Suprapubic skin (tissue), 4 donors: ENCODE results near the gene MGAT3. TPM values are rescaled to one million over a fixed set of nuclear protein-coding genes. Genes with fewer than 3 reads are reported as not detected.

Experiments used
- DNase-seq, 2 donors: peaks; one replicate each; pipeline ENCODE4 v3.0.0-alpha.2; 2019; ENCODE audit warnings: low spot score in 2 of 2
- H3K27ac ChIP-seq: fragments of 200-600 bp; sonication (generic); one replicate; pipeline ENCODE4 v1.5.1; 2019
- H3K27me3 ChIP-seq: fragments of 200-600 bp; sonication (generic); one replicate; pipeline ENCODE4 v1.5.1; 2019
- H3K36me3 ChIP-seq: fragments of 200-600 bp; sonication (generic); one replicate; pipeline ENCODE4 v1.5.1; 2019
- H3K4me1 ChIP-seq: fragments of 200-600 bp; sonication (generic); one replicate; pipeline ENCODE4 v1.5.1; 2019
- H3K4me3 ChIP-seq: fragments of 200-600 bp; sonication (generic); one replicate; pipeline ENCODE4 v1.5.1; 2019; ENCODE audit warnings: mild to moderate bottlenecking
- H3K9me3 ChIP-seq: fragments of 200-600 bp; sonication (generic); one replicate; pipeline ENCODE4 v1.5.1; 2019
- EP300 ChIP-seq: sonication (generic); formaldehyde crosslinking; IDR thresholded peaks from one replicate; pipeline ENCODE4 v1.6.1; 2017; ENCODE audit warnings: antibody characterized with exemption
- POLR2A ChIP-seq, 2 donors: fragments of 450-650 bp; IDR thresholded peaks; one replicate each; pipeline ENCODE4 v1.6.1; 2017; ENCODE audit warnings: antibody characterized with exemption in 2 of 2, mild to moderate bottlenecking in 2 of 2, moderate library complexity in 2 of 2
- POLR2AphosphoS5 ChIP-seq, 3 donors: sonication (generic); formaldehyde crosslinking; IDR thresholded peaks; one replicate each; pipeline ENCODE4 v1.6.1; 2017; ENCODE audit warnings: antibody characterized with exemption in 3 of 3
- WGBS: methylation state at CpG from one replicate; pipeline ENCODE4 v1.1.5; 2018; 5-methylcytosine and 5-hydroxymethylcytosine counted together
- total RNA-seq, 4 donors: library from RNA; depleted of rRNA; stranded (reverse); fragments of >200 nt; gene quantifications; one replicate each; pipeline ENCODE4 v1.1.0, GENCODE V29; 2016
- TF ChIP-seq, protein P1 (sequence below), 2 donors: fragments of 200-600 bp in 1 of 2; fragments of 450-650 bp in 1 of 2; sonication (generic) in 1 of 2; IDR thresholded peaks; one replicate each; pipeline ENCODE4 v1.5.1; 2016 to 2019; ENCODE audit warnings: antibody characterized with exemption in 2 of 2, mild to moderate bottlenecking in 1 of 2, moderate library complexity in 1 of 2

Gene MGAT3
- total RNA-seq, 4 donors from 2014 or later = 2.2 to 3.7 (median 3.0) TPM

- peaks cover 9% of the 10 kb centered on the region for H3K36me3 ChIP-seq
- H3K9me3 ChIP-seq = no peaks in the 10 kb centered on the region
- WGBS = 32% methylated on average over 12 of the region's 16 CpGs
- no peak overlapping the region for H3K27ac ChIP-seq
- peak overlapping the region; percentile 20 for H3K4me3 ChIP-seq
- no peak for DNase-seq
- TF ChIP-seq POLR2AphosphoS5 (IDR thresholded peaks at IDR 0.05) (no peak), EP300 (no peak), POLR2A (IDR thresholded peaks at IDR 0.05) (no peak)
- TF ChIP-seq, protein P1, sequence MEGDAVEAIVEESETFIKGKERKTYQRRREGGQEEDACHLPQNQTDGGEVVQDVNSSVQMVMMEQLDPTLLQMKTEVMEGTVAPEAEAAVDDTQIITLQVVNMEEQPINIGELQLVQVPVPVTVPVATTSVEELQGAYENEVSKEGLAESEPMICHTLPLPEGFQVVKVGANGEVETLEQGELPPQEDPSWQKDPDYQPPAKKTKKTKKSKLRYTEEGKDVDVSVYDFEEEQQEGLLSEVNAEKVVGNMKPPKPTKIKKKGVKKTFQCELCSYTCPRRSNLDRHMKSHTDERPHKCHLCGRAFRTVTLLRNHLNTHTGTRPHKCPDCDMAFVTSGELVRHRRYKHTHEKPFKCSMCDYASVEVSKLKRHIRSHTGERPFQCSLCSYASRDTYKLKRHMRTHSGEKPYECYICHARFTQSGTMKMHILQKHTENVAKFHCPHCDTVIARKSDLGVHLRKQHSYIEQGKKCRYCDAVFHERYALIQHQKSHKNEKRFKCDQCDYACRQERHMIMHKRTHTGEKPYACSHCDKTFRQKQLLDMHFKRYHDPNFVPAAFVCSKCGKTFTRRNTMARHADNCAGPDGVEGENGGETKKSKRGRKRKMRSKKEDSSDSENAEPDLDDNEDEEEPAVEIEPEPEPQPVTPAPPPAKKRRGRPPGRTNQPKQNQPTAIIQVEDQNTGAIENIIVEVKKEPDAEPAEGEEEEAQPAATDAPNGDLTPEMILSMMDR (IDR thresholded peaks at IDR 0.05) = no peak
- H3K4me1 ChIP-seq = peaks cover 14% of the 10 kb centered on the region
- no peaks in the 10 kb centered on the region for H3K27me3 ChIP-seq
Observed at GRCh38 chr22:39437791-39438704, 18.8 kb upstream of the MGAT3 start.

DNA sequence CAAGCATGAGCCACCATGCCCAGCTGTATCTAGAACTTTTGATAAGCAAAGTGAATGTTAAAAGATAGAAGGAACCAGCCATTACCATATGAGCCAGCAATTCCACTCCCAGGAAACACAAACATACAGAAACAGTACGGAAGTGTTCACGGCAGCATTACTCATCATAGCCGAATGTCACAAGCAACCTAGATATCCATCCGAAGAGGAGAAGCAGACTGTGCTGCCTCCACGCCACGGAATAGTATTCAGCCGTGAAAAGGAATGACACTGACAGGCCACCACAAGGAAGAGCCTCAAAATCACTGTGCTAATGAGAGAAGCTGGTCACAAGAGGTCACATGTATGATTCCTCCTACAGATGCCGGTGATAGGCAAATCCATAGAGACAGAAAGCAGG, 17.6 kb upstream of the MGAT3 start:
- WGBS = 65% methylated on average over 8 of the region's 8 CpGs
- Histone ChIP-seq H3K27me3 (no peaks in the 10 kb centered on the region), H3K36me3 (peaks cover 4% of the 10 kb centered on the region), H3K4me1 (peaks cover 14% of the 10 kb centered on the region), H3K9me3 (no peaks in the 10 kb centered on the region), H3K4me3 (no peak overlapping the region), H3K27ac (no peak overlapping the region)
- DNase-seq = no peak
- TF ChIP-seq POLR2A (IDR thresholded peaks at IDR 0.05) = no peak
- TF ChIP-seq, protein P1 (IDR thresholded peaks at IDR 0.05) = no peak
- no peak for TF ChIP-seq POLR2AphosphoS5 (IDR thresholded peaks at IDR 0.05)
- no peak for TF ChIP-seq EP300

DNA sequence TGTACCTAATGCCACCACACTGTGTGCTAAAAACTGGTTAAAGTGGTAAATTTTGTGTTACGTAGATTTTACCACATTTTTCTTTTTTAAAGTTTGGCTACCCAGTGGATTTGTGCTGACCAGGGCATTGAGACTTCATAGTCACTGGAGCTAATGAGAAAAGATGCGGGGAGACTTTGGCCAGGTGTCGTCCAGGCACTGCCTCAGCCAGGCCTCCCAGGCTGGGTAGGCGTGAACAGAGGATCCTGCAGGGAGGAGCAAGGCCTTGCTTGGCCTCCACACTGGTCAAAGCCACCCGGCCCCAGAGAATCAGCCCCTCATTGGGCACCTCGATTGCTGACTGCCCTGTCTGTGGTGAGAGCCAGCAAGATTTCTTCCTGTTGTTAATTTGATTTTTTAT, 13.4 kb upstream of the MGAT3 start:
- H3K27me3 ChIP-seq = no peaks in the 10 kb centered on the region
- TF ChIP-seq, protein P1 (IDR thresholded peaks at IDR 0.05) = no peak
- TF ChIP-seq POLR2AphosphoS5 (IDR thresholded peaks at IDR 0.05) (no peak), POLR2A (IDR thresholded peaks at IDR 0.05) (no peak), EP300 (no peak)
- no peak overlapping the region for H3K4me3 ChIP-seq
- no peaks in the 10 kb centered on the region for H3K36me3 ChIP-seq
- no peak for DNase-seq
- H3K27ac ChIP-seq = no peak overlapping the region
- H3K4me1 ChIP-seq = peaks cover 22% of the 10 kb centered on the region
- no peaks in the 10 kb centered on the region for H3K9me3 ChIP-seq
- WGBS = 98% methylated on average over 6 of the region's 6 CpGs

GRCh38 chr22:39444247-39444800, 12.5 kb upstream of the MGAT3 start:
- no peaks in the 10 kb centered on the region for H3K27me3 ChIP-seq
- 62% methylated on average over 7 of the region's 7 CpGs for WGBS
- TF ChIP-seq, protein P1 (IDR thresholded peaks at IDR 0.05) = no peak
- TF ChIP-seq EP300 = no peak
- no peak for TF ChIP-seq POLR2A (IDR thresholded peaks at IDR 0.05)
- TF ChIP-seq POLR2AphosphoS5 (IDR thresholded peaks at IDR 0.05) = no peak
- no peaks in the 10 kb centered on the region for H3K36me3 ChIP-seq
- no peak for DNase-seq
- H3K9me3 ChIP-seq = no peaks in the 10 kb centered on the region
- peaks cover 31% of the 10 kb centered on the region for H3K4me1 ChIP-seq
- H3K27ac ChIP-seq = no peak overlapping the region
- H3K4me3 ChIP-seq = no peak overlapping the region

GRCh38 chr22:39444937-39445465, 11.8 kb upstream of the MGAT3 start:
- WGBS = 80% methylated on average over 6 of the region's 11 CpGs
- H3K27me3 ChIP-seq = no peaks in the 10 kb centered on the region
- TF ChIP-seq POLR2AphosphoS5 (IDR thresholded peaks at IDR 0.05) = no peak
- no peak for TF ChIP-seq POLR2A (IDR thresholded peaks at IDR 0.05)
- no peak for TF ChIP-seq EP300
- TF ChIP-seq, protein P1 (IDR thresholded peaks at IDR 0.05) = no peak

More at GRCh38 chr22:39444937-39445465, 11.8 kb upstream of the MGAT3 start:
- Histone ChIP-seq H3K9me3 (no peaks in the 10 kb centered on the region), H3K4me3 (no peak overlapping the region), H3K36me3 (no peaks in the 10 kb centered on the region), H3K27ac (no peak overlapping the region), H3K4me1 (peaks cover 31% of the 10 kb centered on the region)
- no peak for DNase-seq
